Thyroid gland (tissue), 4 donors: ENCODE results near the gene PDS5B.

Source experiments
- CTCF ChIP-seq, 6 experiments: fragments of 200-600 bp in 3 of 6; fragments of 450-650 bp in 3 of 6; sonication (generic) in 3 of 6; IDR thresholded peaks; one replicate each; pipeline ENCODE4 v1.5.1; 2016 to 2019; ENCODE audit warnings: antibody characterized with exemption in 6 of 6, mild to moderate bottlenecking in 2 of 6, inconsistent platforms in 1 of 6, moderate library complexity in 1 of 6
- POLR2A ChIP-seq, 2 donors: fragments of 450-650 bp; IDR thresholded peaks; one replicate each; pipeline ENCODE4 v1.6.1; 2017; ENCODE audit warnings: antibody characterized with exemption in 2 of 2, mild to moderate bottlenecking in 2 of 2, moderate library complexity in 1 of 2

- TF ChIP-seq POLR2A (IDR thresholded peaks at IDR 0.05) = no peak
- TF ChIP-seq CTCF (IDR thresholded peaks at IDR 0.05) = no peak
These were observed 61.7 kb downstream of the PDS5B start for GRCh38 chr13:32647926-32648325.
